Measurements from ENCODE around the gene SCARF2.
"Not testable (repeated sequence)": the region's sequence is repeated elsewhere in the genome, so short reads cannot be mapped to it uniquely, and the experiment has no call there.

DNA sequence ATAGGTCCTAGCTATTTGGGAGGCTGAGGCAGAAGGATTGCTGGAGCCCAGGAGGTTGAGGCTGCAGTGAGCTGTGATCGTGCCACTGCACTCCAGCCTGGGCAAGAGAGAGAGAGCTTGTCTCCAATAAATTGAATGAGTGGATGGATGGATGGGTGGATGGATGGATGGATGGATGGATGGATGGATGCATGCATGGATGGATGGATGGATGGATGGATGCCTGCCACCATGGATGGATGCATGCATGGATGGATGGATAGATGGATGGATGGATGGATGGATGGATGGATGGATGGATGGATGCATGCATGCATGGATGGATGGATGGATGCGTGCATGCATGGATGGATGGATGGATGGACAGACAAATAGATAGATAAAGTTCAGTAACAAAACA is 32.9 kb upstream of the SCARF2 start:
- TF ChIP-seq POLR2AphosphoS5 (IDR thresholded peaks at IDR 0.05); EZH2 (IDR thresholded peaks at IDR 0.05; ENCODE audit: borderline replicate concordance, insufficient read depth, low read length, poor library complexity, severe bottlenecking); TAF1 (IDR thresholded peaks at IDR 0.05; ENCODE audit: low read depth); EP300 (conservative IDR thresholded peaks at IDR 0.05; ENCODE audit: poor library complexity, severe bottlenecking); MXI1 (conservative IDR thresholded peaks at IDR 0.05; ENCODE audit: poor library complexity, severe bottlenecking); RAD21 (conservative IDR thresholded peaks at IDR 0.05); SMC3 (conservative IDR thresholded peaks at IDR 0.05; ENCODE audit: poor library complexity): not testable (repeated sequence)
- TF ChIP-seq, protein P1, sequence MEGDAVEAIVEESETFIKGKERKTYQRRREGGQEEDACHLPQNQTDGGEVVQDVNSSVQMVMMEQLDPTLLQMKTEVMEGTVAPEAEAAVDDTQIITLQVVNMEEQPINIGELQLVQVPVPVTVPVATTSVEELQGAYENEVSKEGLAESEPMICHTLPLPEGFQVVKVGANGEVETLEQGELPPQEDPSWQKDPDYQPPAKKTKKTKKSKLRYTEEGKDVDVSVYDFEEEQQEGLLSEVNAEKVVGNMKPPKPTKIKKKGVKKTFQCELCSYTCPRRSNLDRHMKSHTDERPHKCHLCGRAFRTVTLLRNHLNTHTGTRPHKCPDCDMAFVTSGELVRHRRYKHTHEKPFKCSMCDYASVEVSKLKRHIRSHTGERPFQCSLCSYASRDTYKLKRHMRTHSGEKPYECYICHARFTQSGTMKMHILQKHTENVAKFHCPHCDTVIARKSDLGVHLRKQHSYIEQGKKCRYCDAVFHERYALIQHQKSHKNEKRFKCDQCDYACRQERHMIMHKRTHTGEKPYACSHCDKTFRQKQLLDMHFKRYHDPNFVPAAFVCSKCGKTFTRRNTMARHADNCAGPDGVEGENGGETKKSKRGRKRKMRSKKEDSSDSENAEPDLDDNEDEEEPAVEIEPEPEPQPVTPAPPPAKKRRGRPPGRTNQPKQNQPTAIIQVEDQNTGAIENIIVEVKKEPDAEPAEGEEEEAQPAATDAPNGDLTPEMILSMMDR (IDR thresholded peaks at IDR 0.05; ENCODE audit: poor library complexity, severe bottlenecking), result not testable (repeated sequence)
- TF ChIP-seq, protein P2, sequence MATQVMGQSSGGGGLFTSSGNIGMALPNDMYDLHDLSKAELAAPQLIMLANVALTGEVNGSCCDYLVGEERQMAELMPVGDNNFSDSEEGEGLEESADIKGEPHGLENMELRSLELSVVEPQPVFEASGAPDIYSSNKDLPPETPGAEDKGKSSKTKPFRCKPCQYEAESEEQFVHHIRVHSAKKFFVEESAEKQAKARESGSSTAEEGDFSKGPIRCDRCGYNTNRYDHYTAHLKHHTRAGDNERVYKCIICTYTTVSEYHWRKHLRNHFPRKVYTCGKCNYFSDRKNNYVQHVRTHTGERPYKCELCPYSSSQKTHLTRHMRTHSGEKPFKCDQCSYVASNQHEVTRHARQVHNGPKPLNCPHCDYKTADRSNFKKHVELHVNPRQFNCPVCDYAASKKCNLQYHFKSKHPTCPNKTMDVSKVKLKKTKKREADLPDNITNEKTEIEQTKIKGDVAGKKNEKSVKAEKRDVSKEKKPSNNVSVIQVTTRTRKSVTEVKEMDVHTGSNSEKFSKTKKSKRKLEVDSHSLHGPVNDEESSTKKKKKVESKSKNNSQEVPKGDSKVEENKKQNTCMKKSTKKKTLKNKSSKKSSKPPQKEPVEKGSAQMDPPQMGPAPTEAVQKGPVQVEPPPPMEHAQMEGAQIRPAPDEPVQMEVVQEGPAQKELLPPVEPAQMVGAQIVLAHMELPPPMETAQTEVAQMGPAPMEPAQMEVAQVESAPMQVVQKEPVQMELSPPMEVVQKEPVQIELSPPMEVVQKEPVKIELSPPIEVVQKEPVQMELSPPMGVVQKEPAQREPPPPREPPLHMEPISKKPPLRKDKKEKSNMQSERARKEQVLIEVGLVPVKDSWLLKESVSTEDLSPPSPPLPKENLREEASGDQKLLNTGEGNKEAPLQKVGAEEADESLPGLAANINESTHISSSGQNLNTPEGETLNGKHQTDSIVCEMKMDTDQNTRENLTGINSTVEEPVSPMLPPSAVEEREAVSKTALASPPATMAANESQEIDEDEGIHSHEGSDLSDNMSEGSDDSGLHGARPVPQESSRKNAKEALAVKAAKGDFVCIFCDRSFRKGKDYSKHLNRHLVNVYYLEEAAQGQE (IDR thresholded peaks at IDR 0.05; ENCODE audit: borderline replicate concordance), result not testable (repeated sequence)

All from neural cell (in vitro differentiated cells).